HG02610 (cell line): ENCODE results near the gene TLE2.

Experiments
- ATAC-seq: cut with Tn5 transposase; IDR thresholded peaks from one replicate; pipeline ENCODE4 v1.9.1; 2021; ENCODE audit warnings: mild to moderate bottlenecking, moderate library complexity; ENCODE audit not compliant: unreplicated experiment

TLE2 gene

DNA sequence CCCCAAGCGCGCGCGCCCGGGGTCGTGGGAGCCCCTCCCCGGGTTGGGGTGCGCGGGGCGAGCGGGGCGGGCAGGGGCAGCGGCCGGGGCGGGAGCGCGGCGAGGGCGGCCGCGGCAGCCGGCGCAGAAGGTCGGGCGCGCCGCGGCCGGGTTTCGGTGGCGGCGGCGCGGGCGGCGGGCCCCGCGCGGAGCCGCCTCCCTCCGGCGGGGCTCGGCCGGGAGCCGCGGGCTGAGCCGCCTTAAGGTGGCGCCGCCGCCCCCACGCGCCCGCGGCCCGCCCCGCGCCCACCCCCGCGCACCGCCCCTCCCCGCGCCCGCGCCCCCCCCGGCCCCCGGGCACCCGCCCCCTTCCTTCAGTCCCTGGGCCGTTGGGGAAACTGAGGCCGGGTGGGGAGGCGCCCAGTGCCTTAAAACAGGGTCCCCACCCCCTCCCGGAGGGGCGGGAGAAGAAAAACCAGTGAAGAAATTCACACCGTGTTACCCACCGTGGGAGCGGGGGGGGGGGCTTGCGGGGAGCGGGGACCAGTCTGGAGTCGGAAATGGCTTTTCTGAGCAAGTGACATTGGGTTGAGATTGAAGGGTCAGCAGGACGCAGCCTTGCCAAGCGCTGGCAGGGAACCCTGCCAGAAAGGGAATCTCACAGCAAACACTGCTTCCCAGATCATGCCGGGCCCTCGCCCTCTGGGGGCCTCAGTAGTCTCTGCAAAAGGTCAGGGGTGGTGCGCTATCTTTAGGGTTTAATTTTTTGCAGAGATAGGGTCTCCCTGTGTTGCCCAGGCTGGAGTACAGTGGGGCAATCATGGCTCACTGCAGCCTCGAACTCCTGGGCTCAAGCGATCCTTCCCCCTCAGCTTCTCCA is at the start of gene TLE2:
Gene TLE2, minus strand, starts transcription at position 216 of the 859 bp plus-strand sequence. CDS start 376 bp downstream, outside the sequence.
- ATAC-seq, result no peak

DNA sequence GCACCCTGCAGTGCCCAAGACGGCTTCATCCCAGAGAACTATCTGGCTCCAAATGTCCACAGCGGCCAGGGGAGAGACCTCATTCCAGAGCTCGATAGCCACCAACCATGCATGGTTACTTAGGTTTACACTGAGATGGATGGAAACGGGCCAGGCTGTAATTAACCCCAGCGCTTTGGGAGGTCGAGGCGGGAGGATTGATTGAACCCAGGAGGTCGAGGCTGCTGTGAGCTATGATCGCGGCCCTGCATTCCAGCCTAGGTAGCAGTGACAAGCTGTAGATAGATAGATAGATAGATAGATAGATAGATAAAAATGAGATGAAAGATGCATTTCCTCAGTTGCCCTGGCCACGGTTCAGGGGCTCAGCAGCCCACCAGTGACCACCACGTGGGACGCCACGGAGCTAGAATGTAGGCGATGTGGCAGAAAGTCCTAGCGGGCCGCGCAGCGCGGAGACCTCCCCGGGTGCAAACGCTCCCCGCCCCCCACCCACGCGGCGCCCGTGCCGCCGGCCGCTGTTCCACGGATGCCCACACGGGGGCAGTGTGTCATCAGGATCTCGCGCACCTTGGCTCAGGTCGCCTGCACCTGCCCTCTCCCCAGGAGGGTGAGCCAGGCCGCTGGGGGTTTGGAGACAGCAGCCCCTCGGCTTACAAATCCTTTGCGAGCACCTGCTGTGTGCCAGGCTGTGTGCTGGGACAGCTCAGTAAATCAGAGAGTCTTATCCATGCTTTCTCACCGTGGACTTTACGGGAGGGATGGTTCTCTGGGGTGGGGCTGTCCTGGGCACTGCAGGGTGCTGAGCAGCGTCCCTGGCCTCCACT is 46.7 kb upstream of the TLE2 start:
- ATAC-seq, result no peak

DNA sequence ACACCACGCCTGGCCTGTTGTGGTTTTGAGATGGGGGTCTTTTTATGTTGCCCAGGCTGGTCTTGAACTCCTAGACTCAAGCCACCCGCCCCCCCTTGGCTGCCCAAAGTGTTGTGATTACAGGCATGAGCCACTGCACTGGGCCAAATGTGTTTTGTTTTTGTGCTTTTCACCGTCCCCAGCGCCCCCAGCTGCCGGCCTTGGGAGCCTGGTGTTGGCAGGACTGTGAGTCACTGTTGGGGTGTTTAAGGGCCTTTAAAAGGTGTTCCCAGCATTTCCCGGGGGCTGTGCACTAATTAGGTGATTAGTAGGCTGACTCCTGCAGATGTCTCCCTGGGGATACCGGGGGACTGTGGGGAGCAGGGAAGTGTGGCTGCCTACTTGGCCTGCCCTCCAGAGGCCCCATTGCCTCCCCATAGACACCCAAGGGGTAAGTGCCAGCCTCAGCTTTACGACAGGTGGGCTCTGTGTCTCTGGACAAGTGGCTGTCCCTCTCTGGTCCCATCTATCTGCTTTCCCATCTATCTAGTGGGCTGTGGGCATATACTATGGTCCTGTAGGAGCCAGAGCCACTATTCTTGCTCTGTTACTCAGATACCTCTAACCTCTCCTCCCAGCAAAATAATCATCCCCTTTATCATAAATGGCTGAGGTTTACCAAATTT is 45.0 kb upstream of the TLE2 start:
- no peak for ATAC-seq

DNA sequence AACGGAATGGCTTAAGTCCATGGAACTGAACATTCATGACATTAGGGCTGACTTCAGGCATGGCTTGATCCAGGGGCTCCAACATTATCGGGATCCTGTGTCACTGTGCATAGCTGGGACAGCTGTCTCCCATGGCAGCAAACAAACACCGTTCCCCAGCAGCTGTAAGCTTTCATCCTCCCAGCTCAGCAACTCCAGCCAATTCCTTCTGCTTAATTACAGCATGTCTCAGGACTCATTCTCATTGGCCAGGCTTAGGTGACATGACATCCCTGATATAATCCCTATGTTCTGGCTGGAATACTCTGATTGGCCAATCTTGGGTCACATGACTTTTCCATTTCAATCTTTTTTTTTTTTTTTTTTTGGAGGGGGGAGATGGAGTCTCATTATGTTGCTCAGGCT is 44.1 kb upstream of the TLE2 start:
- no peak for ATAC-seq

DNA sequence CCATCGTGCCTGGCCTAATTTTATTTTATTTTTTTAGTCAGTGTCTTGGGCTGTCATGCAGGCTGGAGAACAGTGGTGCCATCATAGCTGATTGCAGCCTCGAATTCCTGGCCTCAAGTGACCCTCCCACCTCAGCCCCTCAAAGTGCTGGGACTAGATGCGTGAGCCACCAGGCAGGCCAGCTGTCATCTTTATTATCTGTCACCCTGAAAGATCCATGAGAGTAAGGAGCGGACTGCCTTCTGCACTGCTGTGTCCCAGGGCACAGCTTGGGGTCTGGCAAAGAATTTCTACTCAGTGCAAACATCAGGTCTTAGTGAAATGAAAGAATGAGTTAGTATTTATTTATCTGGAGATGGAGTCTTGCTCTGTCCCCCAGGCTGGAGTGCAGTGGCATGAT is 42.7 kb upstream of the TLE2 start:
- ATAC-seq, result no peak

DNA sequence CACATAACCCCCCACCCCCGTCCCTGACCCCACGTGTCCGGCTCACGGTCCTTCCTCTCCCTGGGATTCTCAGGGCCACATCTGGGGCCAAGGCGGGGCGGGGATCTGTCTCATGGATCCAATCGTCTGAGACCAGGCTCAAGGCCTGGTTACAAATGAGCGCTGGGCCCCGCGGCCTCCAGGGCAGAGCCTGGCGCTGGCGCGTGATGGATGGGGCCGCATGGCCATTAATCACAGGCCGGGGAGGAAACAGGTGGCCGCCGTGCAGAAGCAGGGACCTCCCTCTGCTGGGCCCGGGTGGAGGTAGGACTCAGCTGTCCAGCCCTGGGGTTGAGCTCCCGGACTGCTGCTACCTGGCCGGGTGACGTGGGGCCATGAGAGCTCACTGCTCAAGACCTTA is 39.0 kb upstream of the TLE2 start:
- ATAC-seq, result no peak

DNA sequence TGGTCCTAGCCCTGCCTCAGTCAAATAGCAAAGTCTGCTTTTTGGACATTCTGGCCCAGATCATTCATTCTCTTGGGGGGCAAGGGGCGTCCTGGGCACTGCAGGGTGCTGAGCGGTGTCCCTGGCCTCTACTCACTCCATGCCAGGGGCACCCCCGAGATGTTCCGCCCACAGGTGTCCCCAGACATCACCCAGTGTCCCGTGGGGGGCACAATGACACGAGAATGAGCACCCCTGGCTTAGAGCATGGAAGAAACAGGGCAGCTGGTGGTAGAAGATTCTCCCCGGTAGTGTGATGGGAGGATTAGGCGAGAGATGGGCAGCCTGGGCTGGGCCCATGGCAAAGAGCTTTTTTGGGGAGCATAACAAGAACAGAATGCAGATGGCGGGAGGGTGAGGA is 38.5 kb upstream of the TLE2 start:
- ATAC-seq, result no peak

DNA sequence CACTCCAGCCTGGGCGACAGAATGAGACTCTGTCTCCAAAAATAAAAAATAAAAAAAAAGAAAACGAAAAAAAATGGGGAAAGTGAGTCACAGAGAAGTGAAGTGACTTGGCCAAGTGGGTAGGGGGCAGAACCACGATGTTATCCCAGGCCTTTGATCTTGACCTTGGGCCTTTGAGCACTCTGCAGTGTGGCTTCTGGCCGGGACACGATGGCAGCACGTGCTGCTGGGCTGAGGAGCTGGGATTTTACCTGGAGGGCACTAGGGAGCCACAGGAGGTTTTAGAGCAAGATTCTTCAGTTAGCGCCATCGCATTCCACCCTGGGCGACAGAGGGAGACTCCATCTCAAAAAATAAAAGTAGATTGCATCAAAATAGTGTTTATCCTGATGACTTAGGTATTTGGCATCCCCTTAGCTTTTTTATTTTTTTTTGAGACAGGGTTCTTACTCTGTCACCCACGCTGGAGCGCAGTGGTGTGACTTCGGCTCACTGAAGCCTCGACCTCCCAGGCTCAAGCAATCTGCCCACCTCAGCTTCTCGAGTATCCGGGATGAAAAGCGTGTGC is 37.5 kb upstream of the TLE2 start:
- ATAC-seq, result no peak

DNA sequence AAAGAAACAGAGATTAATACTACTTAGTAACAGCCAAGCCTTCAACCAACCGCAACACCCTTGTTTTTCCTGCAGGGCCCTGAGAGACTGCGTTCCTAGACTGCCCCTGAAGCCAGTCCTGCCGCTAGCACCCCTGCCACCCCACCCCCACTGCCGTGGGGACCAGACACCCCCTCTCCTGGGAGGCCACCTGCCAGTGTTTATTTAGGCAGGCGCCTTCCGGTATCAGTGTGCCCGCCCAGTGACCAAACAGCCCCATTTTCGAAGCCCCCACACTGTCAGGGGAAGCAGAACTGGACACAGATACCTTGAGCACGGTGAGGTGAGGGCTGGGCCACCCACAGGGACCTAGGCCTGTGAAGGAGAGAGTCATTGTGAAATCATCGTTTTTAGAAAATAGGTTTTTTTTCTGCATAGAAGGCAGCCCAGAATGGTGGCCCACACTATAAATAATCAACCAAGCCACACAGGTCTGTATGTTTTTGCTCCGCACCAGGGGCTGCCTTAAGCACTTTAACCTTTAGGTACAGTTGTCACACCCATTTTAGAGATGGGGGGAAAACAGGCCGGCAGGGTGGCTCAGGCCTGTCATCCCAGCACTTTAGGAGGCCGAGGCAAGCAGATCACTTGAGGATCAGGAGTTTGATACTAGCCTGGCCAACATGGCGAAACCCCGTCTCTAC is 36.7 kb upstream of the TLE2 start:
- ATAC-seq, result peak; percentile 56

DNA sequence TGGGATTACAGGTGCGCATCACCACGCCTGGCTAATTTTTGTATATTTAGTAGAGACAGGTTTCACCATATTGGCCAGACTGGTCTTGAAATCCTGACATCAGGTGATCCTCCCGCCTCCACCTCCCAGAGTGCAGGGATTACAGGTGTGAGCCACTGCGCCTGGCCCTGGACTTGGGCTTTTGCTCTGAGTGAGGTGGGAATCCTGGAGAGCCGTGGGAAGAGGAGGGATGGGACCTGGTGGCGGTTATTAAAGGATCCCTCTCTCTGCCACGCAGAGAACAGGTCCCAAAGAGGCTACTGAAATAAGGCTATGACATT is 34.9 kb upstream of the TLE2 start:
- no peak for ATAC-seq

DNA sequence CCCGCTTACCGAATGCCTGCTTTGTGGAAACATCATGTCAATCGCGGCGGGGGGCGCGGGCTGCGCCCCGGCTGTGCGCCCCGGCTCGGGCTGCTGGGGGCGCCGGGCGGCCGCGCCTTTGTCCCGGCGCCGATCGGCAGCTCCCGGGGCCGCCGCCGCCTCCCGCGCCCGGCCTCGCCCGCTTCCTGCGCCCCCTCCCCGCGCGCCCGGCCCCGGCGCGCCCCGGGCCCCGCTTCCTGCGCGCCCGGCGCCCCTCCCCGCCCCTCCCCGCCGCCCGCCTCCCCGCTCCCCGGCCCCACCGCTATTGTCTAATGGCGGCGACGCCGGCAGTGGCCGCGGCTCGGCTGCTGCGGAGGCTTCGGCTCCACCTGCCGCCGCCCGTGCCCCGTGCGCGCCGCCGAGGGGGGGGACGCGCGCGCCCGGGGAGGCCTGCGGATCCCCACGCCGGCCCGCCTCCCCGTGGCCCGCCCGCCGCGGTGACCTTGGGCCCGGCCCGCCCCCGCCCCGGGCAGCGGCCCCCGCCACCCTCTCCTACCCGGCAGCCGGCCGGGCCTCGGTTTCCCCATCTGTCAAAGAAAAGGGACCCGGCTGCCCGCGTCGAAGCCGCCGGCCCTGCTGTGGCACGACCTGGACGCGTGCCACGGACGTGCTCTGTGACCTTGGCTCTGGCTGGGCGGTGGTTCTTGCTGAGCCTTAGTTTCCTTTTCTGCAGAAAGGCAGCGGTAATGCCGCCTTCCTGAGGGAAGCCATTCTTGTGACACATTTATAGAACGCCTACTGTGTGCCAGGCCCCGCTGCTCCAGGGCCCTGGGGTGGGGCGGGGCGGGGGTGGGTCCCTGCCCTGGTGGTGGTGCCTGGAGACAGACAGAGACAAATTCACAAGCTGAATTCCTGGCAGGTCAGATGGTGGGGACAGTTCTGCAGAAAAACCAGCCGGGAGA is 33.4 kb upstream of the TLE2 start, which contains the start of gene TLE5:
Gene TLE5, minus strand, starts transcription at position 331 of the 941 bp plus-strand sequence. Its CDS starts 295 bp downstream, at position 36.
- ATAC-seq, result no peak

DNA sequence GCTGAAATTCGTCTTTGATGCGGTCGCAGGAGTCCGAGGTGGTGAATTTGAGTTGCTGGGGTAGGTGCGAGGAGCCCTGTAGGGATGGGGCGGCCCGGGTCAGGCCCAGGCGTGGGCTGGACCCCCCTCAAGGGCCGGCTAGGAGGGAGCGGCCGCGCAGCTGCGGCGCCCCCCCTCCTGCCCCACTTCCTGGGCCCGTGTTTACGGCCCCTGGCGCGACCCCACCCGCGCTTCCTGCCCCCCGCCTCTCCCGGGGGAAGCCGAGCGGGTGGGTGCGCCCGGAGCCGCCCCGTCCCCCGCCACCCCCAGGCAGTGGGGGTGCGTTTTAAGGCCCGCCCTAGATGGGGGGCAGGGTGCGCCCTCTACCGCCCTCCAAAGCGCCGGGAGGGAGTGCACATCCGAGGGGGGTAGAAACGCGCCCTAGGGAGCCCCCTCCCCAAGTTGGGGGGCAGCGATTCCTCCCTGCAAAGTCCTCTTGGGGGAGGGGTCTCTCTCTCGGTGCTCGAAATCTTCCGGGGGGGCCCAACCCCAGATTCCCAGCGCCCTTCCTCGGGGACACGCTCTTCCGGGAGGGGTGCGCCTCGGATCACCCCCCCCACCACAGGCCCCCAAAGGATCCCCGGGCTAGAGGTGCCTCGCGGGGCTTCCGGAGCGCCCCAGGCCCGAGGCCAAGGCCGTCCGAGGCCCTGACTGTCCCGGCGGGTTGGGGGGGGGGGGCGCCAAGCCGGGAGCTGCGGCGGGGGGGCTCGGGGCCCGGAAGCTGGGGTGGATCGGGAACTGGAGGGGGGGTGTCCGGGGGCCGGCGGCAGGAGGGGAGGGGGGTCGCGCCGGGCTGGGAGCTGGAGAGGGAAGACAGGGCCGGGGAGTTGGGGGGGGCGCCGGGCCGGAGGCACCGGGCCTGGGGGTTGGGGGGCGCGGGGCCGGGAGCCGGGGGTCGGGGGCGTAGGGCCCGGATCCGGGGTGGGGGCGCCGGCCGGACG is 32.4 kb upstream of the TLE2 start:
- ATAC-seq, result no peak

DNA sequence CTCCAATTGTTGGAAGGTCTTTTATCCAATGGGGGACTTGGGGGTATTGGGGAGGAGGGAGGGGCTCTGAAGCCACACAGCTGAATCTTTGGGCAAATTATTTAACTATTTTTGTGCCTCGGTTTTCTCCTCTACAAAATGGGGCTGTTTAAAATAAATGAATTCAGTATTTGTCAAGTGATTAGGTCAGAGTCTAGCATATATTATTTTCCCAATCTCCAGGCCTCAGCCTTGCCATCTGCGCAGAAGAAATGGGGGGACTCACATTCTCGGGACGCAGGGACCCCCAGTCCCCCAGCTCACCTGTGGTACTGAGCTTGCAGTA is 31.7 kb upstream of the TLE2 start:
- ATAC-seq, result no peak

DNA sequence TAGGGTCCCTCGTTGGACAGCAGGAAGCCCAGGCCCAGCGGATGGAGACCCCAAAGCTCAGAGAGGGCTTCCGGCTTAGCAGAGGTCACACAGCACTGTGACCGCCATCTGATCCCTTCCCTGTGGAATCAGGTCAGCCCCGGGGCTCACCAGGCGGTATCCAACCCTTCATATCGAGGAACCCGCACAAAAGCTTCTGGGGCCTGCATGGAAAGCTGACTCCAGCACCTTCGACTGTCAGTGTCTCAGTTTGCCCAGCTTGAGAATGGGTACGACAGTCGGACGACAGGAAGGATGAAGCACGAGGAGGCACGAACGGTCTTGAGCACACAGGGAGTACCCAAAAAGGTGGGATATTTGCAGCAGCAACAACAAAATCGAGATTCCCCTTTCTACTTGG is 30.6 kb upstream of the TLE2 start:
- ATAC-seq, result no peak

DNA sequence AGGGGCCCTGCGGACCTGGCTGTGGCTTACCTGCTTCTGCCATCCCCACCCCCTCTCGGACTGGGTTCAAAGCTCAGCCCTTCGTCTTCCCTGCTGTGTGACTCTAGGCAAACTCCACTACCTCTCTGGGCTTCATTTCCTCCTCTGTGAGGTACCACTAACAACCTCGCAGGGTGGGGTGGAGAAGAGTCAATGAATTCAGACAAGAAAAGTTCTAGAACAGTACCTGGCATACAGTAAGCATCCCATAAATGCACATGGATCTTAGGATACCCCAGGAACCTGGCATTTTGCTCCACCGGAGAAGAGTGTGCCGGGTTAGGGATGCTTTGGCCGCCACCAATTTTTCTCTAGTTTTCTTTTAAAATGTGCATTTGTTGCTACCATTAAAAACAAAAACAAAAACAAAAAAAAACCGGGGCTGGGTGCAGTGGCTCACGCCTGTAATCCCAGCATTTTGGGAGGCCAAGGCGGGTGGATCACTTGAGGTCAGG is 29.8 kb upstream of the TLE2 start:
- ATAC-seq, result no peak

DNA sequence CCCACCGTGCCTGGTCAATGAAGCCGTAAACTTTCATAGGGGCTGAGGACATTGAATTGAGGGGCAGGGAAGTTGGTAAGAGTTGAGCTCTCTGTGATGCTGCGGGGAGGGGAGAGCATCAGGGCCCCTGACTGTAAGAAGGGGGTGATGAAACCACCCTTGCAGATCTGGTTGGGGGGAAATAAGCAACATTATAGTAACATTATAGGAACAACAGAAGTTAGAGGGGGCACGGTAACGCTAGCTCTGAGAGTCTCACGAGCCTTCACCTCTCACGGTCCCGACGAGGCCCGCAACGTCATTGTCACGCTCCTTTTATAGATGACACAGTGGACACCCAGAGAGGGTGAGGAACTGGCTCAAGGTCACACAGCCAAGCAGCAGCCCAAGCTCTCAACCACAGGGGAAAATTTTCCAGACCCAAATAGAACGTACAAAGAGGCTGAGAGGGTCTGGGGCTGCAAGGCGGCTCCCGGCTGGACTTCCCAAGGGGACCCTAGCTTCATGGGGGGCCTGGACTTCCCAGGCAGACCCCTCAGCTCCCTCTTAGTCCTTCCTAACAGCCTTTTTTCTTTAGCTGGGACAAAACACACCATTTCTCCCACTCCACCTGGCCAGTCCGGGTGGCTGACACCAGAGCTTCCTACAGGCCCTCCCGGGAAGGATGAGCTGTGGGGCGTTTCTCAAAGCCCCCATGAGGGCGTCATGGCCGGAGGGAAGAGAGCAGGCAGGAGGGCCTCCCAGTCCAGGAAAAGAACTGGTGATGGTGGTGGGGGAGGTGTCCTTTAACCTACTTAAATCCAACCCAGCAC is 29.1 kb upstream of the TLE2 start:
- no peak for ATAC-seq

DNA sequence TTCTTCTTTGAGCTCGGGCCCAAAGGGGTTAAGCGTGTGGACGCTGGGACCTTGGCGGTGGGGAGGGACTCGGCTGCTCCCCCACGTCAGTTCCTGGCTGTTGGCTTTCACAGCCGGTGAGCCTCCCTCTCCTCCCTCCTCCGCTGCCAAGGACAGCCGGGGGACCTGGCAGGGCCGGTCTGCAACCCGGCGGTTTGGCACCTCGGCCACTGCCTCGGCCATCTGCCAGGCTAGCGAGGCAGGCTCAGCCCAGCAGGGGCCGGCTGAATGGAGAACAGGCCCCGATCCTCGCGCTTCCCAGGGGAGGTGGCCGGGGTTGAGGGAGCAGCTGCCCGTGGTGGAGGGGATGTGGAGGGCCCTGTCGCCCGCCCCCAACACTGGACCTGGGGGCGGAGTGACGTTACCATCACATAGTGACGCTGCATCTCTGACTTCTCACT is 28.2 kb upstream of the TLE2 start:
- ATAC-seq, result no peak
